Adipose tissue (tissue), 3 donors: ENCODE data around the gene CES3. TPM values are rescaled to one million over a fixed set of nuclear protein-coding genes. Genes with fewer than 3 reads are reported as not detected.

Source experiments
- H3K27ac ChIP-seq: one replicate; pipeline ENCODE4 v1.5.1; 2013; ENCODE audit warnings: low read depth, low read length
- WGBS, 3 donors: extraction: QIAGEN DNeasy Blood & Tissue Kit; methylation state at CpG; one replicate each; pipeline ENCODE4 v1.1.7; 2013; 5-methylcytosine and 5-hydroxymethylcytosine counted together
- polyA plus RNA-seq, 3 donors: library from polyadenylated mRNA; stranded (reverse); fragments of 200-250 nt; gene quantifications; one replicate each; pipeline ENCODE4 v1.2.3, GENCODE V29; 2013
- donor health status: healthy with polysubstance abuse.
- donor health status: Bipolar disorder and iron deficiency.
- donor health status: healthy.

The CES3 gene
- polyA plus RNA-seq, 3 donors, result 0.22 to 2.2 (median 1.1) TPM

- 46 to 63% (median 50%) methylated on average over 6 of the region's 6 CpGs for WGBS, 3 donors
- no peak overlapping the region for H3K27ac ChIP-seq
Measured at GRCh38 chr16:67014634-67015312, 53.7 kb downstream of the CES3 start.

- 90 to 96% (median 93%) methylated on average over 9 of the region's 9 CpGs for WGBS, 3 donors
- H3K27ac ChIP-seq, result no peak overlapping the region
Measured at GRCh38 chr16:67015313-67015731, 54.3 kb downstream of the CES3 start.

- H3K27ac ChIP-seq, result no peak overlapping the region
Measured at GRCh38 chr16:67016143-67016542, 55.1 kb downstream of the CES3 start.

GRCh38 chr16:67016681-67017420, 55.8 kb downstream of the CES3 start:
- WGBS, 3 donors, result 86 to 89% (median 87%) methylated on average over 5 of the region's 5 CpGs

GRCh38 chr16:67017421-67017750, 56.3 kb downstream of the CES3 start:
- H3K27ac ChIP-seq, result no peak overlapping the region
- WGBS, 3 donors, result 80 to 83% (median 81%) methylated on average over 4 of the region's 4 CpGs

More at GRCh38 chr16:67016681-67017420, 55.8 kb downstream of the CES3 start:
- no peak overlapping the region for H3K27ac ChIP-seq

GRCh38 chr16:67017810-67018488, 56.9 kb downstream of the CES3 start:
- H3K27ac ChIP-seq, result no peak overlapping the region
- 32 to 49% (median 41%) methylated on average over 6 of the region's 6 CpGs for WGBS, 3 donors

GRCh38 chr16:67019171-67019570, 58.1 kb downstream of the CES3 start:
- 83 to 91% (median 89%) methylated on average over 8 of the region's 8 CpGs for WGBS, 3 donors
- no peak overlapping the region for H3K27ac ChIP-seq

- 84 to 91% (median 90%) methylated on average over 3 of the region's 3 CpGs for WGBS, 3 donors
- H3K27ac ChIP-seq, result no peak overlapping the region
Measured at GRCh38 chr16:67021321-67021720, 60.3 kb downstream of the CES3 start.

- H3K27ac ChIP-seq, result no peak overlapping the region
- WGBS, 3 donors, result 40 to 76% (median 72%) methylated on average over 4 of the region's 4 CpGs
Measured at GRCh38 chr16:67022531-67023214, 61.6 kb downstream of the CES3 start.

GRCh38 chr16:67023689-67024088, 62.6 kb downstream of the CES3 start:
- H3K27ac ChIP-seq, result no peak overlapping the region
- WGBS, 3 donors, result 82 to 100% (median 94%) methylated on average over 1 of the region's 1 CpG

Other genes with a start within 250 kb of the CES3 start
- 100 to 1,000 TPM in 1 of 3 donors, 10 to 100 TPM in 2; 32.8 to 106 (median 57.0) TPM for gene DYNC1LI2, start 209.7 kb upstream of the CES3 start, polyA plus RNA-seq
- not detected for gene TERB1, start 159.7 kb upstream of the CES3 start, polyA plus RNA-seq
- 10 to 100 TPM; 23.1 to 34.0 (median 23.2) TPM for gene NAE1, start 130.3 kb upstream of the CES3 start, polyA plus RNA-seq
- gene CA7, start 116.9 kb upstream of the CES3 start, polyA plus RNA-seq, result under 1 TPM in 2 of 3 donors, not detected in 1; 0.05 to 0.13 TPM
- 10 to 100 TPM in 1 of 3 donors, 1 to 10 TPM in 2; 3.6 to 10.2 (median 4.1) TPM for gene PDP2, start 80.8 kb upstream of the CES3 start, polyA plus RNA-seq
- not detected for gene CDH16, start 42.4 kb upstream of the CES3 start, polyA plus RNA-seq
- gene RRAD, start 35.7 kb upstream of the CES3 start, polyA plus RNA-seq, result 10 to 100 TPM in 1 of 3 donors, 1 to 10 TPM in 2; 2.4 to 10.6 (median 7.8) TPM
- gene CIAO2B, start 26.9 kb upstream of the CES3 start, polyA plus RNA-seq, result 100 to 1,000 TPM in 2 of 3 donors, 10 to 100 TPM in 1; 82.5 to 160 (median 157) TPM
- gene CES2, start 25.8 kb upstream of the CES3 start, polyA plus RNA-seq, result 10 to 100 TPM; 14.5 to 28.8 (median 26.5) TPM
- gene CES4A, start 27.3 kb downstream of the CES3 start, polyA plus RNA-seq, result 10 to 100 TPM in 2 of 3 donors, 1 to 10 TPM in 1; 9.8 to 14.5 (median 11.2) TPM
- 10 to 100 TPM in 2 of 3 donors, 1 to 10 TPM in 1; 9.1 to 33.0 (median 17.5) TPM for gene CBFB, start 67.9 kb downstream of the CES3 start, polyA plus RNA-seq
- 1 to 10 TPM; 4.6 to 6.8 (median 6.6) TPM for gene PHAF1, start 148.7 kb downstream of the CES3 start, polyA plus RNA-seq
- gene B3GNT9, start 189.7 kb downstream of the CES3 start, polyA plus RNA-seq, result 1 to 10 TPM; 2.5 to 6.7 (median 5.0) TPM
- 10 to 100 TPM; 18.0 to 30.0 (median 20.6) TPM for gene TRADD, start 198.6 kb downstream of the CES3 start, polyA plus RNA-seq
- 10 to 100 TPM; 10.3 to 36.7 (median 15.3) TPM for gene FBXL8, start 198.7 kb downstream of the CES3 start, polyA plus RNA-seq
- gene HSF4, start 203.5 kb downstream of the CES3 start, polyA plus RNA-seq, result 10 to 100 TPM; 30.3 to 62.2 (median 42.1) TPM
- 10 to 100 TPM; 31.0 to 62.3 (median 34.3) TPM for gene NOL3, start 209.3 kb downstream of the CES3 start, polyA plus RNA-seq
- 10 to 100 TPM; 13.0 to 32.0 (median 28.2) TPM for gene MATCAP1, start 222.7 kb downstream of the CES3 start, polyA plus RNA-seq
- gene EXOC3L1, start 228.9 kb downstream of the CES3 start, polyA plus RNA-seq, result 10 to 100 TPM in 1 of 3 donors, 1 to 10 TPM in 2; 3.1 to 14.4 (median 9.4) TPM
- 10 to 100 TPM; 25.5 to 72.6 (median 52.0) TPM for gene E2F4, start 230.9 kb downstream of the CES3 start, polyA plus RNA-seq
- gene ELMO3, start 237.9 kb downstream of the CES3 start, polyA plus RNA-seq, result 10 to 100 TPM in 1 of 3 donors, 1 to 10 TPM in 2; 1.8 to 35.7 (median 4.5) TPM